ENCODE measurements around the gene ANKS1A.

ANKS1A gene

DNA sequence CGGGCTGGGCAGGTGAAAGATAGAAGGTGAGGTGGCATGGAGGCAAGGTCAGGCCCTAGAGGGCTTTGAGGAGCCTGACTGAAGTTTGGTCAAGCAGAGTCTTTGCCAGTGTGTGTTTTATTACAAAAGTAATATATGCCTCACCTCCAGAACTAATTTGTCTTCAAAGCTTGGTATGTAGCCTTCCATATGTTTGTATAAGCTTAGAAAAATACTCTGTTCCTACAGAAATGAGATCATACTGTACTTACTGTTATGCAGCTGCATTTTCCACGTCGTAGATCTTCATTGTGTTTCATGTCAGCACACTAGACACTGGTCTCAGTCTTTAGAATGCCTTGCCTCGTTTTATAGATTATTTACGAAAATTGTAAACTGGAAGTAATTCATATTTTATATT lies 61.8 kb downstream of the ANKS1A start (continued):
- TF ChIP-seq, protein P1, sequence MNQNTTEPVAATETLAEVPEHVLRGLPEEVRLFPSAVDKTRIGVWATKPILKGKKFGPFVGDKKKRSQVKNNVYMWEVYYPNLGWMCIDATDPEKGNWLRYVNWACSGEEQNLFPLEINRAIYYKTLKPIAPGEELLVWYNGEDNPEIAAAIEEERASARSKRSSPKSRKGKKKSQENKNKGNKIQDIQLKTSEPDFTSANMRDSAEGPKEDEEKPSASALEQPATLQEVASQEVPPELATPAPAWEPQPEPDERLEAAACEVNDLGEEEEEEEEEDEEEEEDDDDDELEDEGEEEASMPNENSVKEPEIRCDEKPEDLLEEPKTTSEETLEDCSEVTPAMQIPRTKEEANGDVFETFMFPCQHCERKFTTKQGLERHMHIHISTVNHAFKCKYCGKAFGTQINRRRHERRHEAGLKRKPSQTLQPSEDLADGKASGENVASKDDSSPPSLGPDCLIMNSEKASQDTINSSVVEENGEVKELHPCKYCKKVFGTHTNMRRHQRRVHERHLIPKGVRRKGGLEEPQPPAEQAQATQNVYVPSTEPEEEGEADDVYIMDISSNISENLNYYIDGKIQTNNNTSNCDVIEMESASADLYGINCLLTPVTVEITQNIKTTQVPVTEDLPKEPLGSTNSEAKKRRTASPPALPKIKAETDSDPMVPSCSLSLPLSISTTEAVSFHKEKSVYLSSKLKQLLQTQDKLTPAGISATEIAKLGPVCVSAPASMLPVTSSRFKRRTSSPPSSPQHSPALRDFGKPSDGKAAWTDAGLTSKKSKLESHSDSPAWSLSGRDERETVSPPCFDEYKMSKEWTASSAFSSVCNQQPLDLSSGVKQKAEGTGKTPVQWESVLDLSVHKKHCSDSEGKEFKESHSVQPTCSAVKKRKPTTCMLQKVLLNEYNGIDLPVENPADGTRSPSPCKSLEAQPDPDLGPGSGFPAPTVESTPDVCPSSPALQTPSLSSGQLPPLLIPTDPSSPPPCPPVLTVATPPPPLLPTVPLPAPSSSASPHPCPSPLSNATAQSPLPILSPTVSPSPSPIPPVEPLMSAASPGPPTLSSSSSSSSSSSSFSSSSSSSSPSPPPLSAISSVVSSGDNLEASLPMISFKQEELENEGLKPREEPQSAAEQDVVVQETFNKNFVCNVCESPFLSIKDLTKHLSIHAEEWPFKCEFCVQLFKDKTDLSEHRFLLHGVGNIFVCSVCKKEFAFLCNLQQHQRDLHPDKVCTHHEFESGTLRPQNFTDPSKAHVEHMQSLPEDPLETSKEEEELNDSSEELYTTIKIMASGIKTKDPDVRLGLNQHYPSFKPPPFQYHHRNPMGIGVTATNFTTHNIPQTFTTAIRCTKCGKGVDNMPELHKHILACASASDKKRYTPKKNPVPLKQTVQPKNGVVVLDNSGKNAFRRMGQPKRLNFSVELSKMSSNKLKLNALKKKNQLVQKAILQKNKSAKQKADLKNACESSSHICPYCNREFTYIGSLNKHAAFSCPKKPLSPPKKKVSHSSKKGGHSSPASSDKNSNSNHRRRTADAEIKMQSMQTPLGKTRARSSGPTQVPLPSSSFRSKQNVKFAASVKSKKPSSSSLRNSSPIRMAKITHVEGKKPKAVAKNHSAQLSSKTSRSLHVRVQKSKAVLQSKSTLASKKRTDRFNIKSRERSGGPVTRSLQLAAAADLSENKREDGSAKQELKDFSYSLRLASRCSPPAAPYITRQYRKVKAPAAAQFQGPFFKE (tag by site-specific recombination; IDR thresholded peaks at IDR 0.05; ENCODE audit: borderline replicate concordance), result no peak
- TF ChIP-seq ZNF521 (tag by site-specific recombination; IDR thresholded peaks at IDR 0.05) (no peak), ZNF560 (tag by site-specific recombination; IDR thresholded peaks at IDR 0.05; ENCODE audit: borderline replicate concordance) (no peak), SP2 (tag by site-specific recombination; IDR thresholded peaks at IDR 0.05) (no peak), KLF7 (tag by site-specific recombination; IDR thresholded peaks at IDR 0.05; ENCODE audit: borderline replicate concordance) (no peak), ZNF561 (tag by site-specific recombination; IDR thresholded peaks at IDR 0.05; ENCODE audit: borderline replicate concordance) (no peak), BCL11B (tag by site-specific recombination; IDR thresholded peaks at IDR 0.05; ENCODE audit: low read depth) (no peak), ZNF132 (tag by site-specific recombination; IDR thresholded peaks at IDR 0.05; ENCODE audit: borderline replicate concordance) (no peak), REPIN1 (tag by site-specific recombination; IDR thresholded peaks at IDR 0.05; ENCODE audit: low read depth) (no peak), ZBTB8A (tag by site-specific recombination; IDR thresholded peaks at IDR 0.05) (no peak), ZFP37 (tag by site-specific recombination; IDR thresholded peaks at IDR 0.05) (no peak), ZNF335 (tag by site-specific recombination; conservative IDR thresholded peaks at IDR 0.05) (peak; percentile 24; the same call in 1 of the 2 replicates), HOXD13 (CRISPR knock-in tag; IDR thresholded peaks at IDR 0.05; ENCODE audit: borderline replicate concordance) (no peak), GLIS2 (tag by site-specific recombination; IDR thresholded peaks at IDR 0.05) (no peak), ZNF701 (tag by site-specific recombination; IDR thresholded peaks at IDR 0.05) (no peak), ZNF155 (tag by site-specific recombination; IDR thresholded peaks at IDR 0.05) (no peak), ZNF404 (tag by site-specific recombination; IDR thresholded peaks at IDR 0.05) (no peak), ZNF585B (tag by site-specific recombination; IDR thresholded peaks at IDR 0.05) (no peak), KLF1 (tag by site-specific recombination; IDR thresholded peaks at IDR 0.05) (no peak), ZNF19 (tag by site-specific recombination; IDR thresholded peaks at IDR 0.05; ENCODE audit: low read depth) (no peak), ZNF791 (tag by site-specific recombination; IDR thresholded peaks at IDR 0.05) (no peak)
- TF ChIP-seq, protein P2, sequence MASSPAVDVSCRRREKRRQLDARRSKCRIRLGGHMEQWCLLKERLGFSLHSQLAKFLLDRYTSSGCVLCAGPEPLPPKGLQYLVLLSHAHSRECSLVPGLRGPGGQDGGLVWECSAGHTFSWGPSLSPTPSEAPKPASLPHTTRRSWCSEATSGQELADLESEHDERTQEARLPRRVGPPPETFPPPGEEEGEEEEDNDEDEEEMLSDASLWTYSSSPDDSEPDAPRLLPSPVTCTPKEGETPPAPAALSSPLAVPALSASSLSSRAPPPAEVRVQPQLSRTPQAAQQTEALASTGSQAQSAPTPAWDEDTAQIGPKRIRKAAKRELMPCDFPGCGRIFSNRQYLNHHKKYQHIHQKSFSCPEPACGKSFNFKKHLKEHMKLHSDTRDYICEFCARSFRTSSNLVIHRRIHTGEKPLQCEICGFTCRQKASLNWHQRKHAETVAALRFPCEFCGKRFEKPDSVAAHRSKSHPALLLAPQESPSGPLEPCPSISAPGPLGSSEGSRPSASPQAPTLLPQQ (tag by site-specific recombination; IDR thresholded peaks at IDR 0.05), result no peak
- TF ChIP-seq, protein P3, sequence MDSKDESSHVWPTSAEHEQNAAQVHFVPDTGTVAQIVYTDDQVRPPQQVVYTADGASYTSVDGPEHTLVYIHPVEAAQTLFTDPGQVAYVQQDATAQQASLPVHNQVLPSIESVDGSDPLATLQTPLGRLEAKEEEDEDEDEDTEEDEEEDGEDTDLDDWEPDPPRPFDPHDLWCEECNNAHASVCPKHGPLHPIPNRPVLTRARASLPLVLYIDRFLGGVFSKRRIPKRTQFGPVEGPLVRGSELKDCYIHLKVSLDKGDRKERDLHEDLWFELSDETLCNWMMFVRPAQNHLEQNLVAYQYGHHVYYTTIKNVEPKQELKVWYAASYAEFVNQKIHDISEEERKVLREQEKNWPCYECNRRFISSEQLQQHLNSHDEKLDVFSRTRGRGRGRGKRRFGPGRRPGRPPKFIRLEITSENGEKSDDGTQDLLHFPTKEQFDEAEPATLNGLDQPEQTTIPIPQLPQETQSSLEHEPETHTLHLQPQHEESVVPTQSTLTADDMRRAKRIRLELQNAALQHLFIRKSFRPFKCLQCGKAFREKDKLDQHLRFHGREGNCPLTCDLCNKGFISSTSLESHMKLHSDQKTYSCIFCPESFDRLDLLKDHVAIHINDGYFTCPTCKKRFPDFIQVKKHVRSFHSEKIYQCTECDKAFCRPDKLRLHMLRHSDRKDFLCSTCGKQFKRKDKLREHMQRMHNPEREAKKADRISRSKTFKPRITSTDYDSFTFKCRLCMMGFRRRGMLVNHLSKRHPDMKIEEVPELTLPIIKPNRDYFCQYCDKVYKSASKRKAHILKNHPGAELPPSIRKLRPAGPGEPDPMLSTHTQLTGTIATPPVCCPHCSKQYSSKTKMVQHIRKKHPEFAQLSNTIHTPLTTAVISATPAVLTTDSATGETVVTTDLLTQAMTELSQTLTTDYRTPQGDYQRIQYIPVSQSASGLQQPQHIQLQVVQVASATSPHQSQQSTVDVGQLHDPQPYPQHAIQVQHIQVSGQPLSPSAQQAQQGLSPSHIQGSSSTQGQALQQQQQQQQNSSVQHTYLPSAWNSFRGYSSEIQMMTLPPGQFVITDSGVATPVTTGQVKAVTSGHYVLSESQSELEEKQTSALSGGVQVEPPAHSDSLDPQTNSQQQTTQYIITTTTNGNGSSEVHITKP (tag by site-specific recombination; IDR thresholded peaks at IDR 0.05), result peak; percentile 46; the same call in 1 of the 2 replicates
- TF ChIP-seq, protein P4, sequence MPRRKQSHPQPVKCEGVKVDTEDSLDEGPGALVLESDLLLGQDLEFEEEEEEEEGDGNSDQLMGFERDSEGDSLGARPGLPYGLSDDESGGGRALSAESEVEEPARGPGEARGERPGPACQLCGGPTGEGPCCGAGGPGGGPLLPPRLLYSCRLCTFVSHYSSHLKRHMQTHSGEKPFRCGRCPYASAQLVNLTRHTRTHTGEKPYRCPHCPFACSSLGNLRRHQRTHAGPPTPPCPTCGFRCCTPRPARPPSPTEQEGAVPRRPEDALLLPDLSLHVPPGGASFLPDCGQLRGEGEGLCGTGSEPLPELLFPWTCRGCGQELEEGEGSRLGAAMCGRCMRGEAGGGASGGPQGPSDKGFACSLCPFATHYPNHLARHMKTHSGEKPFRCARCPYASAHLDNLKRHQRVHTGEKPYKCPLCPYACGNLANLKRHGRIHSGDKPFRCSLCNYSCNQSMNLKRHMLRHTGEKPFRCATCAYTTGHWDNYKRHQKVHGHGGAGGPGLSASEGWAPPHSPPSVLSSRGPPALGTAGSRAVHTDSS (tag by site-specific recombination; IDR thresholded peaks at IDR 0.05), result no peak
- TF ChIP-seq, protein P5, sequence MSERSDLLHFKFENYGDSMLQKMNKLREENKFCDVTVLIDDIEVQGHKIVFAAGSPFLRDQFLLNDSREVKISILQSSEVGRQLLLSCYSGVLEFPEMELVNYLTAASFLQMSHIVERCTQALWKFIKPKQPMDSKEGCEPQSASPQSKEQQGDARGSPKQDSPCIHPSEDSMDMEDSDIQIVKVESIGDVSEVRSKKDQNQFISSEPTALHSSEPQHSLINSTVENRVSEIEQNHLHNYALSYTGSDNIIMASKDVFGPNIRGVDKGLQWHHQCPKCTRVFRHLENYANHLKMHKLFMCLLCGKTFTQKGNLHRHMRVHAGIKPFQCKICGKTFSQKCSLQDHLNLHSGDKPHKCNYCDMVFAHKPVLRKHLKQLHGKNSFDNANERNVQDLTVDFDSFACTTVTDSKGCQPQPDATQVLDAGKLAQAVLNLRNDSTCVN (tag by site-specific recombination; optimal IDR thresholded peaks at IDR 0.05), result no peak
- TF ChIP-seq, protein P6, sequence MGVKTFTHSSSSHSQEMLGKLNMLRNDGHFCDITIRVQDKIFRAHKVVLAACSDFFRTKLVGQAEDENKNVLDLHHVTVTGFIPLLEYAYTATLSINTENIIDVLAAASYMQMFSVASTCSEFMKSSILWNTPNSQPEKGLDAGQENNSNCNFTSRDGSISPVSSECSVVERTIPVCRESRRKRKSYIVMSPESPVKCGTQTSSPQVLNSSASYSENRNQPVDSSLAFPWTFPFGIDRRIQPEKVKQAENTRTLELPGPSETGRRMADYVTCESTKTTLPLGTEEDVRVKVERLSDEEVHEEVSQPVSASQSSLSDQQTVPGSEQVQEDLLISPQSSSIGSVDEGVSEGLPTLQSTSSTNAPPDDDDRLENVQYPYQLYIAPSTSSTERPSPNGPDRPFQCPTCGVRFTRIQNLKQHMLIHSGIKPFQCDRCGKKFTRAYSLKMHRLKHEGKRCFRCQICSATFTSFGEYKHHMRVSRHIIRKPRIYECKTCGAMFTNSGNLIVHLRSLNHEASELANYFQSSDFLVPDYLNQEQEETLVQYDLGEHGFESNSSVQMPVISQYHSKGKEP (tag by site-specific recombination; IDR thresholded peaks at IDR 0.05), result peak; percentile 95

Data from HEK293 (cell line).